A673 (cell line): ENCODE measurements around the gene HPS3. TPM values are rescaled to one million over a fixed set of nuclear protein-coding genes. Genes with fewer than 3 reads are reported as not detected.

ENCODE experiments used
- BruUV-seq: library from RNA; stranded (reverse); fragments of 400-500 nt; replicated peaks from 2 replicates; lab custom pipeline; 2021; lab: Mats Ljungman, UMichigan
- CTCF ChIA-PET: fragments of 300-600 bp; sonication (Branson Sonifier 250); formaldehyde crosslinking; loops from one replicate; lab custom pipeline; 2022; ENCODE audit warnings: antibody characterized with exemption; lab: Charles Lee
- POLR2A ChIA-PET: fragments of 300-600 bp; sonication (Branson Sonifier 250); formaldehyde crosslinking; loops from one replicate; lab custom pipeline; 2022; ENCODE audit warnings: antibody characterized with exemption; ENCODE audit not compliant: low non-redundant PET; lab: Charles Lee
- DNase-seq: peaks from one replicate; pipeline ENCODE4 v3.0.0-alpha.2; 2015; ENCODE audit warnings: low spot score
- H3K27ac ChIP-seq: fragments of 200-600 bp; sonication (generic); 2 replicates; pipeline ENCODE4 v1.5.1; 2016; ENCODE audit warnings: mixed run types, low read depth, mild to moderate bottlenecking, mixed read lengths, antibody characterized with exemption, low read length; ENCODE audit not compliant: poor library complexity, severe bottlenecking
- H3K27me3 ChIP-seq: fragments of 200-600 bp; sonication (generic); replicated peaks from 2 replicates; pipeline ENCODE4 v1.6.1; 2017; ENCODE audit warnings: mixed run types, low read depth, mild to moderate bottlenecking, mixed read lengths, antibody characterized with exemption, low read length; ENCODE audit not compliant: insufficient read depth, poor library complexity
- H3K36me3 ChIP-seq: fragments of 200-600 bp; sonication (generic); 2 replicates; pipeline ENCODE4 v1.6.1; 2016; ENCODE audit warnings: mixed run types, mild to moderate bottlenecking, mixed read lengths, antibody characterized with exemption, low read length; ENCODE audit not compliant: insufficient read depth, poor library complexity, severe bottlenecking
- H3K4me1 ChIP-seq: fragments of 200-600 bp; sonication (generic); 2 replicates; pipeline ENCODE4 v1.6.1; 2017; ENCODE audit warnings: mixed run types, mild to moderate bottlenecking, mixed read lengths, antibody characterized with exemption, low read length; ENCODE audit not compliant: insufficient read depth, poor library complexity, severe bottlenecking
- H3K4me3 ChIP-seq: fragments of 200-600 bp; sonication (generic); 2 replicates; pipeline ENCODE4 v1.5.1; 2016; ENCODE audit warnings: low read depth, mixed run types, mild to moderate bottlenecking, mixed read lengths, low read length; ENCODE audit not compliant: poor library complexity, severe bottlenecking
- H3K9me3 ChIP-seq: fragments of 200-600 bp; sonication (generic); 2 replicates; pipeline ENCODE4 v1.6.1; 2016; ENCODE audit warnings: mixed run types, low read depth, mild to moderate bottlenecking, mixed read lengths, antibody characterized with exemption, low read length; ENCODE audit not compliant: poor library complexity, severe bottlenecking
- EZH2 ChIP-seq: fragments of 200-600 bp; sonication (generic); IDR thresholded peaks from 2 replicates; pipeline ENCODE4 v1.6.1; 2017; ENCODE audit warnings: borderline replicate concordance, low read depth, mild to moderate bottlenecking, mixed read lengths, antibody characterized with exemption, low read length; ENCODE audit not compliant: poor library complexity, severe bottlenecking
- intact Hi-C: fragments of 100-400 bp; cut with micrococcal nuclease; formaldehyde crosslinking; loops from one replicate; pipeline ENCODE4 v1.10.0; 2022; ENCODE audit not compliant: unreplicated experiment
- total RNA-seq: library from RNA; stranded (reverse); gene quantifications from 2 replicates; pipeline ENCODE4 v1.2.3, GENCODE V29; 2021
- TF ChIP-seq, protein P1 (sequence below): fragments of 300-800, 200-600 bp; sonication (generic); conservative IDR thresholded peaks from 2 replicates; pipeline ENCODE4 v1.5.1; 2017; ENCODE audit warnings: low read depth, mild to moderate bottlenecking, antibody characterized with exemption, low read length, moderate library complexity, mixed read lengths

The HPS3 gene
- total RNA-seq, 1 experiment from 2014 or later = 12.6 TPM

DNA sequence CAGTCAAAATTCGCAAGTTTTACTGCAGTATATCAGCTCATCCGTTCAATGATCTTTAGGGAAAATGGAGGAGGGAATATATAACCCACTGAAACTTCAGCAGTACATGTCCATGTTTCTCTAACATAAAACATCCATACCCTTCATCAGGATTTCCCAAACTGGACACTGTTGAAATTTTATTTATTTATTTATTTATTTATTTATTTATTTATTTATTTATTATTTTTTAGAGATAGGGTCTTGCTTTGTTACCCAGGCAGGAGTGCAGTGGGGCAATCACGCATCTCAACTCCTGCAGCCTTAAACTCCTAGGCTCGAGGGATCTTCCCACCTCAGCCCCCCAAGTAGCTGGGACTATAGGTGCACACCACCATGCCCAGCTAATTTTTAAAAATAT lies 28.3 kb upstream of the HPS3 start:
- TF ChIP-seq, protein P1, sequence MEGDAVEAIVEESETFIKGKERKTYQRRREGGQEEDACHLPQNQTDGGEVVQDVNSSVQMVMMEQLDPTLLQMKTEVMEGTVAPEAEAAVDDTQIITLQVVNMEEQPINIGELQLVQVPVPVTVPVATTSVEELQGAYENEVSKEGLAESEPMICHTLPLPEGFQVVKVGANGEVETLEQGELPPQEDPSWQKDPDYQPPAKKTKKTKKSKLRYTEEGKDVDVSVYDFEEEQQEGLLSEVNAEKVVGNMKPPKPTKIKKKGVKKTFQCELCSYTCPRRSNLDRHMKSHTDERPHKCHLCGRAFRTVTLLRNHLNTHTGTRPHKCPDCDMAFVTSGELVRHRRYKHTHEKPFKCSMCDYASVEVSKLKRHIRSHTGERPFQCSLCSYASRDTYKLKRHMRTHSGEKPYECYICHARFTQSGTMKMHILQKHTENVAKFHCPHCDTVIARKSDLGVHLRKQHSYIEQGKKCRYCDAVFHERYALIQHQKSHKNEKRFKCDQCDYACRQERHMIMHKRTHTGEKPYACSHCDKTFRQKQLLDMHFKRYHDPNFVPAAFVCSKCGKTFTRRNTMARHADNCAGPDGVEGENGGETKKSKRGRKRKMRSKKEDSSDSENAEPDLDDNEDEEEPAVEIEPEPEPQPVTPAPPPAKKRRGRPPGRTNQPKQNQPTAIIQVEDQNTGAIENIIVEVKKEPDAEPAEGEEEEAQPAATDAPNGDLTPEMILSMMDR = no peak
- no peak for TF ChIP-seq EZH2
- Histone ChIP-seq H3K36me3 (no peaks in the 10 kb centered on the region), H3K4me1 (no peaks in the 10 kb centered on the region), H3K27ac (no peak overlapping the region), H3K4me3 (no peak overlapping the region), H3K9me3 (no peaks in the 10 kb centered on the region), H3K27me3 (no peaks in the 10 kb centered on the region)
- ChIA-PET POLR2A (no interaction called here), CTCF (no interaction called here)
- no peak for DNase-seq
- no TSS peak for BruUV-seq
- intact Hi-C loops = no loop called here

DNA sequence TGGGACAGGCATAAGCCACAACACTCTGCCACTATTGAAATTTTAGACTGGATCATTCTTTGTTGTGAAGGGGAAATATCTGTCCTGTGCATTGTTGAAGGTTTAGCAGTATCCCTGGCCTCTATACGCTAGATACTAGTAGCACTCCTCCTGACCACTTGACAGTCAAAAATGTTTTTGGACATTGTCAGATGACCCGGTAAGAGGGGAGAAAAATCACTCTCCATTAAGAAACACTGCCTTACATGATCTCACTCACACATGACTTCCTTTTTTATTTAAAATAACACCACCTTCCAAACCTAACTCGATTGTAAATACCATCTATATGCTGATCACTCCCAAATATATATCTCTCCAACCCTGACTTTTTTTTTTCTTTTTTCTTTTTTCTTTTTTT lies 27.8 kb upstream of the HPS3 start:
- H3K27me3 ChIP-seq = no peaks in the 10 kb centered on the region
- H3K4me1 ChIP-seq = no peaks in the 10 kb centered on the region
- no peaks in the 10 kb centered on the region for H3K9me3 ChIP-seq
- ChIA-PET CTCF (no interaction called here), POLR2A (no interaction called here)
- BruUV-seq = no TSS peak
- TF ChIP-seq, protein P1 = no peak
- TF ChIP-seq EZH2 = no peak
- intact Hi-C loops = no loop called here
- H3K36me3 ChIP-seq = no peaks in the 10 kb centered on the region
- no peak overlapping the region for H3K4me3 ChIP-seq
- H3K27ac ChIP-seq = no peak overlapping the region
- DNase-seq = no peak

DNA sequence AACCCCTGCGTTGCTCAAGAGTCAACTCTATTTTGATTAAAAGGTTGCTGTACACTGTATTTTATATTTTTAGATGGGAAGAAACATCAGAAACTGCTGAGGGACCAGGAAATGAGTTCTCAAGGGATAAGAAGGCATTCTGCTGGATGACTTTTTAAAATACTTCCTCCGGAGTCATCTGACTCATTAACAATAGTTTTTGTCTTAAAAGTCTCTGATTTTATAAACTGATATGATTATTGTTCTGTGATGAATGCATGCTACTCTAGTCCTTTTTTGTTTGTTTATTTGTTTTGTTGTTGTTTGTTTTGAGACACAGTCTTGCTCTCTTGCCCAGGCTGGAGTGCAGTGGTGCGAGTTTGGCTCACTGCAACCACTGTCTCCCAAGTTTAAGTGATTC lies 25.0 kb upstream of the HPS3 start:
- CTCF ChIA-PET = no interaction called here
- Histone ChIP-seq H3K4me1 (no peaks in the 10 kb centered on the region), H3K27ac (no peak overlapping the region), H3K4me3 (no peak overlapping the region), H3K9me3 (no peaks in the 10 kb centered on the region), H3K27me3 (no peaks in the 10 kb centered on the region), H3K36me3 (no peaks in the 10 kb centered on the region)
- no TSS peak for BruUV-seq
- intact Hi-C loops = no loop called here
- no peak for TF ChIP-seq EZH2
- TF ChIP-seq, protein P1 = no peak
- no peak for DNase-seq
- POLR2A ChIA-PET = no interaction called here
